NCI-H446 (cell line): ENCODE results near the gene PPP1R13B.
"Not testable (repeated sequence)": the region's sequence is repeated elsewhere in the genome, so short reads cannot be mapped to it uniquely, and the experiment has no call there.

ENCODE experiments used
- DNase-seq, 2 experiments: peaks; one replicate each; lab custom pipeline; 2025; lab: John Stamatoyannopoulos, UW

The PPP1R13B gene

DNA sequence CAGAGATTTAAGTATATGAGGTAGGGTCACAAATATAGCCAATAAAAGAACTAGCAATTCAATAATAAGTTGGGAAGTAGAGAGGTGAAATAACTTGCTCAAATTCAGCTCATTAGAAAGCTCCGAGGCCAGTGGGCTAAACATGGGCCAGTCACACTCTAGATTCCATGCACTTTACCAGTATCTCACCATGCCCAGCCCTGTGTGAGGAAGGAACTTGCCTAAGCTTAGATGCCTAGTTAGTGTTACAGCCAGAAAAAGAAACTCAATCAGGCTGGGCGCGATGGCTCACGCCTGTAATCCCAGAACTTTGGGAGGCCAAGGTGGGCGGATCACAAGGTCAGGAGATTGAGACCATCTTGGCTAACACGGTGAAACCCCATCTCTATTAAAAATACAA is 71.1 kb downstream of the PPP1R13B start:
- DNase-seq: not testable (repeated sequence)

DNA sequence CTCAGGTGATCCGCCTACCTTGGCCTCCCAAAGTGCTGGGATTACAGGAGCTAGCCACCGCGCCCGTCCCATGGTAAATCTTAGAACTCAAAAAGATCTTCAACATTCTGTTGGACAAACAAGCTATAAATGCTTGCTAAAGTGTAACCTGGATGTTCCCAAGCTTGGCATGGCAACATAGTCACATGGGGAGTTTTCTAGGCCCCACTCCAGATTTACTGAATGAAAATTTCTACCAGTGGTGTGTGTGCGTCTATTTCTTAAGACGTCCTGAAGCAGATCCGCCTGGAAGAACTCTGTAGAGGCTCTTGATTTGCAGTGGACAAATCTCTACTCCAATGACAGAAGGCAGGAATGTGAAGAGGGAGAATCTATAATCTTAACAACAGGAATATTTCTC is 71.9 kb downstream of the PPP1R13B start:
- DNase-seq: no peak

DNA sequence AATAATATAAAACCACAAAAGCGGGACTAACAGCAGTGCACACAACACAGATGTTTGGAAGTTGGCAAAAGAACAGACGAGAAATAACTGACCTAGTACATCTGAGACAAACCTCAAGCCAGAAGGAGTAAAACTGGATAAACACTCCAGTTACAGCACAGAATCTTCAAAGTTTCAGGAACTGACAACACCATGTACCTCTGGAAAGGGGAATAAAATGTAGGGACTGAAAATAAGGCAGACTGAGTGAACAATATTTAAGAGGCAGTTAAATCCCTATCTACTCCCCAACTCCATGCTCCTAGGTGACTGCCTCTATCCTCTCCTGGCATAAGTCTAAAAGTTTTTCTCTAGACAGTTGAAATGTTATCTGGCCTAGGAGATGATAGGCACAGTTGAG is 73.9 kb downstream of the PPP1R13B start:
- DNase-seq: no peak

DNA sequence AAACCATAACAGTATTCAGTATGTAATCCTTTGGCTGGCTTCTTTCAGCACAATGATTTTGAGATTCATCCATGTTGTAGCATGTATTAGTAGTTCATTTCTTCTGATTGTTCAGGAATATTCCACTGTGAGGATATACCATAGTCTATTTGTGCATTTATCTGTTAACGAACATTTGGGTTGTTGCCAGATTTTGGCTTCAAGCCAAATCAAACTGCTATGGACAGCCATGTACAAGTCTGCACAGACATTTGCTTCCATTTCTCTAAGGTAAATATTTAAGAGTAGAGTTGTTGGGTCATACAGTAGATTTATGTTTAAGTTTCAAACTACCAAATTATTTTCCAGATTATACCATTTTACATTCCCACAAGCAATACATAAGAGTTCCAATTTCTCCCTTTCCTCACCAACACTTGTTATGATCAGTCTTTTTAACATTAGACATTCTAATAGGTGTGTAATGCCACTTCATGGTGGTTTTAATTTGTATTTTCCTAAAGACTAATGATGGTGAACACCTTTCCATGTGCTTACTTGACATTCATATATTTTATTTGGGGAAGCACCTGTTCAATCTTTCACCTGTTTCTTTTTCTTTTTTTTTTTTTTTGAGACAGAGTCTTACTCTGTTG is 75.2 kb downstream of the PPP1R13B start:
- DNase-seq: no peak

DNA sequence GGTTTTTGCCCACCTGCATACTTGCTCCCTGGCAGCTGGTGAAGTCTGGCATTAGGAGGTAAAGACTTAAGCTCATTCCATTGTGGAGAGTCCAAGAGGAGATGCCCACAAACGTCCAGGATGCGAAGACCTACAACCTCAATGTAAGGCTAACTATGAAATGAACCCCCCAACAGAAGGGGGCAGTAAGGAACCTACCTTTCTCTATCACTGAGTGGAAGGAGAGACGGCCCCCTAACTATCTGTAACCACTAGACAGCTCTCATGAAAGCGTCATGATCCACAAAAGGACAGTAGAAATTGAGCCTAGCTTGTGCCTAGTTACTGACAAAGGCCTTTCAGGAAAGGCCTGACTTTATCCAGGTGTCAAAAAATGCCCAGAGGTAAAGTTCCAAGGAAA is 76.5 kb downstream of the PPP1R13B start:
- DNase-seq: no peak

DNA sequence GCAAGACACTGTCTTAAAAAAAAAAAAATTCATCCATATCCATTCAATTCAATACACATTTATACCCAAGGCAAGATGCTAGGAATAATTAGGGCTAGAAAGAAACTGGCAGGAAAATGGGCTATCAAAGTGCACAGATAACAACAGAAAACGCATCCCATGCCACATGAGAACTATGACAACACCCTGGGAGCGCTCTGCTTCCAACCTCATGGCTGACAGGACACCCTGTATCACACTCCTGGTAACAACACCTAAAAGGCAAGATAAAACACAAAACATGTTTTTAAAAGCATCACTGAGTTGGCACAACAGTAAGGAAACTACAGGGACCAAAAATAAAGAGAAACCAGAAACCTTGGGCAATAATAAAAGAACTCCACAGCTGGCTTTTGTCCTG is 76.9 kb downstream of the PPP1R13B start:
- no peak for DNase-seq

DNA sequence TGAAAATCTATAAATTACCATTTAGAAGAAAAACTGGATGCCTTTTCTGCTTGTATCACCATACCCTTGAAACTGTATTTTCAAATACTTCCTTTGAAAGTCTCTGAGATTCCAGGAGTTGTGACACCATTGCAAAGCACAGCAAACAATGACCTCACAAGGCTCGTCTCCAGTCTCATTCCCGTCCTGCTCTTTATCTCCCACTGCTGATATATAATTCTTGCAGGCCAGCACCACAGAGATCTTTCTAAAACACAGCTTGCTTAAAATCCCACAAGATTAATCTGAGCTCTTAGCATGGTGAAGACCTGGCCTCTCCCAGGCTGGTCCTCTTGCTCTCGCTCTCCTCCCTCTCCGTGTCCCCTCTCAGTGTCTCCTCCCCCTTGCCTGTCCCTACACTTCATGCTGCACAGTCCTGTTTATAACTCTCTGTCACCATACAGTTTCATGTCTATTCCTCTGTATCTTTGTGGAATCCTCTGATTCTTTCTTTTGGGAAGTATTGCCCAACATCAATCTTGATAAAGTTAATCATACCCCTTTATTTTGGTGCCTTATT is 80.0 kb downstream of the PPP1R13B start:
- no peak for DNase-seq

DNA sequence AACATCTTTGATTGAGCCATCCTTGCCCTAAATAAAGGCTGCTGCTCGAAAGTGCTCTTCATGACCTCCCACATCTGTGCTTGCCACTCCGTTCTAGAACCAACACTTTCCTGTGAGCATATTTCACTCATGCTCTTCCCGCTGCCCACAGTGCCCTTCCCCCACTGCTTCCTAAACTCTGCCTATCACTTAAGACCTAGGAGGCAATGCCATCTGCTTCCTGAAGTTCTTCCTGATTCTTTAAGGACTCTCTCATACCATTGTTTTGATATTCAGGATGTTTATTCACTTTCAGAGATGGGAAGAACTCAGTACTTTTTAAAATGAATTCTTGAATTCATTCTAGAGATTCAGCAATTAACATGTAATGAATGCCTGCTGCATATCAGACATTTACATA is 81.8 kb downstream of the PPP1R13B start:
- DNase-seq: no peak

DNA sequence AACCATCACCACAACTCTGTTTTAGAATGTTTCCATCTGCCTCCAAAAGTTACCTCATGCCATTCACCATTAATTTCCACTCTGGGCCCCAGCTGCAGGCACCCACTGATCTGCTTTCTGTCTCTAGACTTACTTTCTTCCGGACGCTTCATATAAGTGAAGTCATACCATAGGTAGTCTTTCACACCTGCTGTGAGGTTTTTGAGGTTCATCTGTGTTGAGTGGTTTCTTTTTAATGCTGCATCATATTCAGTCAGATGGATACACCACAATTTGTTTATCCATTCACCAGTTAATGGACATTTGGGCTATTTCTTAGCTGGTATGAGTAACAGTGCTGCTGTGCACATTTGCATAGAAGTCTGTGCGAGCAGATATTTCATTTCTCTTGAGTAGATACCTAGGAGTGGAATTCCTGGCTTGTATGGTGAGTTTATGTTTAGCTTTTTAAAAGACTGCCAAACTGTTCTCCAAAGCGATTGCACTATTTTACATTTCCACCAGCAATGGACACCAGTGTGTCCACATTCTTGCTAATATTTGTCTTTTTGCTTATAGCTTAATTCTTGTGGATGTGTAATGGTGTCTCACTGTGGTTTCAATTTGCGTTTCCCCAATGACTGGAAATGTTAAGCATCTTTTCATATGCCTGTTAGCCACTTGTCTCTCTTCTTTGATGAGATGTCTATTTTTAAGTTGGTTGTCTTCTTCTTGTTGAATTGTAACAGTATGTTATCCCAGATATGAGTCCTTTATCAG is 83.5 kb downstream of the PPP1R13B start:
- no peak for DNase-seq

DNA sequence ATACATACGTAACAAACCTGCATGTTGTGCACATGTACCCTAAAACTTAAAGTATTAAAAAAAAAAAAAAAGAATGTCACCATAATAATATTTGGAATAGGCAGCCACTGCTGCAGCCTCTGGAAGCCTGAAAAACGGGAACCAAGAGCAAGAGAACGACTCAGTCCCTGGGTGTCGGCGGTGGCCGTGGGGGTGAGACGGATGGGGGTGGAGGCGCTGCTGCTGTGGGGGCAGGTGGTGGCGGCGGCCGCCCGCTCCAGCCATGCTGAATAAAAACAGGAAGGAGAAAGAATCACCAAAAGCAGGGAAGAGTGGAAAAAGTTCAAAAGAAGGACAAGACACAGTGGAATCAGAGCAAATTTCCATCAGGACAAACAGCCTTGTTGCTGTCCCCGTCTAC is 84.8 kb downstream of the PPP1R13B start:
- no peak for DNase-seq

DNA sequence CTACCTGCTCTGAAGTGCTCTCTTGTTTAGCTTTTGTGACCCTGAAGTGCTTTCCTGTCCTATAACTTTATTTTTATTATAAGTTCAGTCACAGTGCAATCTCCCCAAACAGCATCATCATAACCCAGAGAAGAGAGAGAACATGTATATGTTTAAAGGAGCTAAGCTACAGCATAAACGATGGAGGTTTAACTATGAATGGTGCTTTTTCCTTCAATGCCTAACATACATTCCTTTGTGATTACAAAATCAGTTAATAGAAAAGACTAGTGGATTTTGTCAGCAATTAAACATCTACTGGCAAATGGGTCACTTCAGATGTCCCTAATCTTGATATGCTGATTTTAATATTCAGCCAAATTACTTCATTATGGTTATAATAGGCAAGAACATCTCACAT is 85.3 kb downstream of the PPP1R13B start:
- DNase-seq: no peak

DNA sequence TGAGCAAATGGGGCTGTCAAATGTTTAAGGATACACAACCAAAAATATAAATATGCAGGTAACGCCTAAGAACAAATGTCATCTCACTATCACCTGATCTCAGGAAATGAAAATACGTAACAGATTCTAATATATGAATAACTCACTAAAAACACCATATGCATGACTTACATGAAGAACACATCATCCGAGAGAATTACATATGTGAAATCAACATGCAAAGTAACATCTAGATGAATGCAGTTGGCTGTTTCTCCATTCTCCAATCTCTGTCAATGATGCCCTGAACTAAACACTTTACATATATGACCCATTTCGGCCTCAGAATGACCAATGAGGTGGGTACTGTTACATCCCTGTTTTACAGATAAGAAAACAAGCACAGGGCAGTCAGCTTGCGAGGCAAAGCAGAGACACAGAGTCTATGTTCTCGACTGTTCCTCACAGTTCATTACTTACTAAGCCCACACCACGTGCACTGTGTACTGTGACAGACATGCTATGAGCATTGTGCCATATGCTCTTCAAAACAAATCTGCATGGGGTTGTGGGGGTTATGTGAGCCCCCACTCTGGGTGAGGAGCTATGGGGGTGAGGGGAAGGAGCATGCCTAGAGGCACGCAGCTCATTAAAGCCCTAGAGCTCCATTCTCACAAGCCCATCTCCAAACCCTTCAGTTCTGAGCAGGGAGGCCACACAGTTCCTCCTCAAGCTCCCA is 89.2 kb downstream of the PPP1R13B start:
- no peak for DNase-seq

DNA sequence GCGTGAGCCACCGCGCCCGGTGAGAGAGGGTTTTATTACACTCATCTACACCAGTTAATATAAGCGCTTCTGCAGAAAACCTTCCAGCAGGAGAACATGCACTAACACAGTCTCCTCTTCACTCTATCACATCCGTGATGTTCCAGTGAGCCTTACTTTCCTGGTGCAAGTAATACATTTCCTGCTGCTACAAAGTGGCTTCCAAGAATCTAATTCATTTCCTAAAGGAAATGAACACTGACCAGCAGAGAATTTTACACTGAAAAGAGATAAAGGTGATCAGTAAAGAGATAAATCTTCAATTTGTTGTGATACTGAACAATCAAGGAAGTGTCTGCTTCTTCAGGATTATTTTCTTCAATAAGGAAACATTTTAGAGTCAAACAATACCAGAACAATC is 92.3 kb downstream of the PPP1R13B start:
- DNase-seq: no peak

DNA sequence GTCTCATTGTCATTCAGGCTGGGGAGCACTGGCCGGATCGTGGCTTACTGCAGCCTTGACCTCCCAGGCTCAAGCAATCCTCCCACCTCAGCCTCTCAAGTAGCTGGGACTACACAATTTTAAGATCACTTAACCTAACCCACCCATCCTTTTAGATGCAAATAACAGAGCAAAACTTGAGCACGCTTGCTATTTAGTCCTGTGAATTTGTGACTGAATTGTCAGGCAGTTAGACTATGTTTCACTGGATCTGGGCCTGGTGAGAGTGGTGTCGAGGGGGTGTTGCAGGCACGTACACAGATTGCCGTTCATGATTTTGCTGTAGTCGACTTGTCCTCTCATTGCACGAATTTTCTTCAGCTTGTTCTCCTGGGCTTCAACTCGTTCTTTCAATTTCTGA is 93.6 kb downstream of the PPP1R13B start:
- no peak for DNase-seq

DNA sequence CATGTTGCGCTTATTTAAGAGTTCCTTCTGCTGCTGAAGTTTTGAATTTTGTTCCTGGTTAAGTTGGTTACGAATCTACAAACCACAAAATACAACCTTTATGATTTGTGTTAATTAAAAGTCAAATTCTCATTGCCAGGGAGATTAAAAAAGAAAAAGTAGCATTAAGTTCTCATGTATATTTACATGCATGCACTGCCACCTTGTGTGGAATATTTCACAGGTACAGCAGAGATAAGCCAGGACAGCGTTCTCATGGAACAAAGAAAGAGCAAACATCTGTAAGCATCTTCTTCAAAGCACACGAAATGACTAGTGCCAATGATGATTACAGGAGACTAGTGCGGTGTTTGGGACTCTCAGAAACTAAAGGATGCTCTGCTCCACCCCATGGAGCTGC is 97.5 kb downstream of the PPP1R13B start:
- no peak for DNase-seq

DNA sequence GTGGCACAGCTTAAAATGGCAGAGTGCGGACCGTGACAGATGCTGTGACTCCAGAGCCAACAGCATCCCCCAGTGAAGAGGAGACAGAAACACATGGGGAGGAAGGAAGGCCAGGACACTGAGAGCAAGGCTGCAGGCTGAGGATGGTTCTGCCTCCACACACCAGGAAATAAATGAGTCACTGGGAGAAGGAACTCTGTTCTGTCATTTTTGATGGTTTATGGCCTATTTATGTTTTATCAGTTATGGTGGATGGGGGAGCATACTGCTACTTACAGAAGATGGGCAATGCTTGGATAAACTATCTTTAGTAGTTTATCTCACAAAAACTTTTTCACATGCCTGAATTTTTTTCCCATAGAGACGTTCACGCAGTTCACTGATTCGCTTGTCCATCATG is 97.9 kb downstream of the PPP1R13B start:
- no peak for DNase-seq

DNA sequence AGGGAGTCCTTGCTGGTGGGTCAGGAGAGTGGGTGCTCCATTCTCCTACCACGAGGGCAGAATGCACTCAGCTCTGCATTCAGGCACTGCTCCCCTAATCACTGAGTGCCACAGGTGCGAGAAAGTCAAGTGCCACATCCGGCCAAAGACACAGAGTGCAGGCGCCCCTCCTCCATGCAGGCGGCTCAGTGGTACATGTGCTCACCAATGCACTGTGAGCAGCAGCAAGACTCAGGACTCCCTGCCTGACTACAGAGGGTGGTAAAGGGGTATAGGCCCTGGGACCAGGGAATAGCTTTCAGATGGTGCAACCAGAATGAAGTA is 98.9 kb downstream of the PPP1R13B start:
- no peak for DNase-seq

DNA sequence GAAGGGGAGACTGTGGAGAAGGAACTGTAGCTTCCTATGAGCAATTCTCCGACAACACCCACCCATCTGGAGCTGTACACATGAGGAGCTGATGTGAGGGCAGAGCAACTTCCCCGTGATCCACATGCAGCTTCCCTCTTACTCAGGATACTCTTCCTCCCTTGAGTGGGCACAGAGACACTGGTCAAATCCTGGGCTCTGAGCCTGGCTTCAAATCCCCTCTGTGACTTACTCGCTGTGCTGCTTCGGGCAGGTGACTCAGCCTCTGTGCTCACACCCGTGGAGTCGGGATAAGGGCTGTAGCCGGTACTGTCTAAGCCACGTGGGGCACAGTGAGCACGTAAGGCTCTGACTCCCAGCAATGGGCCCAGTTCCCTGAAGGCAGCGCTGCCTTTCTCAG is 100.7 kb downstream of the PPP1R13B start:
- DNase-seq: no peak

DNA sequence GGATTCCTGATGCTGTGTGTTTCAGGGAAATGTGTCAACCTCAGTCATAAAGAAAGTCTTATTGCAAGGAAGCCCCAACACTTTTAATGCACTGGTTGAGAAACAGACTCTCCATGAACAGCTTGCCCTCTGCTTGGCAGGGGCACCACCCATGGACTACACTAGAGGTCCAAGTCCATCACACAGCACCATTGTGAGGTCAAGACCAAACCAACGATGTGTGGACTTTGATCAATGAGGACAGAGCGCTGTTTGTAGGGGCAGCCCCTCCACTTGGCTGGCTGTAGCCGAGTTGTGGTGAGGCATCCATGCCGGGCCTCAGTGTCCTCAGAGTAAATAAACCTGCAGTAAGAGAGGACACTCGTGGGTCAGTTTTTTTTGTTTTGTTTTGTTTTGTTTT is 102.0 kb downstream of the PPP1R13B start:
- DNase-seq: no peak

DNA sequence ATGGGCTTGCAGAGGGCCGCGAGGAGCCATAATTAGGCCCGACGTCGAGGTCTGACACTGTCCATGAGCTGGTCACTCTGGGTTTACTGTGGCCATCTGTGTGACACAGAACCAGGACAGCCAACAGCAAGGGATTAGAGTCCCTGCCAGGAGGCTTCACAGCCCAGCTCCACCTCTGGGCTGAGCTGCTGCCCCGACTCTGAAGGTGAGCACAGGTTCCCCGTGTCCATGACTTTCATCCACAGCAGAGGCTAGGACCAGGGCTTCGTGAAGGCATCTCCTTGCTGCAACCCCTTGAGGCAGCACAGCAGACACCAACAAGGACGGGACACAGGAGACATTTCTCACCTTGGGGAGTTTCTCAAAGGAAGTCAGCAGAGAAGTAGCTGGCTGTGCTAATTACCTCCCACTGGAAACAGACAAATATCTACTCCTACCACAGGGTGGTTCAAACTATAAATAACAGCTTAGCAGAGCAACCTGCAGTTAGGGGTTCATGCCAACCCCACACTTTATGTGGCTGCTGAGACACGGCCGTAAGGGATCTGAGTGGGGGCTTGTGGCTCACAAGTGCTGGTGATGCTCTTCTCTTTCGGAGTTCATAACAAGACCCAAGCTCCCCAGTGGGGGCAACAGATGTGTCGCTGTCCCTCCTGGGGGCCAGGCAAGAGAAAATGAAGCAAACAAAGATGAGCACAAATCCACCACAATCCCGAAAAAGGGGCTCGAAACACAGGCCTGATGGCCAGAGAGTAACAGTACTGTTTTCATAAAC is 102.6 kb downstream of the PPP1R13B start:
- no peak for DNase-seq

DNA sequence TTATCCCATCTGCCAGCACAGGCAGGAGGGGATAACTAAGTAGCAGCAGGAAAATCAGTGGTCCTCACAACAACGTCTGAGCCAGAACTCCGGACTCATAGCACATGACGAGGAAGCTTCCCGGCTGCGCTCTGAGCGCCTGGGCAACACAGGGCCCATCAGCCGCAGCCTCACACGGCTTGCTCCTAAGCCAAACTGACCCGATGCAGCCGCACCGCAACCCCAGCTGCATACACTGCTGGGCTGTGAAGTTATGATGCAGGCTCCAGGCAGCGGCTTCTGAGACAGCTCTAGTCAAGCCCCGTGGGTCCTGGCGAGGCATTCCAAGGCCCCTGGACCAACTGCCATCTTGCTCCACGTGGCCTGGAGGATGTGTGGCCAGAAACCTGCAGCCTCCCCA is 103.7 kb downstream of the PPP1R13B start:
- no peak for DNase-seq

DNA sequence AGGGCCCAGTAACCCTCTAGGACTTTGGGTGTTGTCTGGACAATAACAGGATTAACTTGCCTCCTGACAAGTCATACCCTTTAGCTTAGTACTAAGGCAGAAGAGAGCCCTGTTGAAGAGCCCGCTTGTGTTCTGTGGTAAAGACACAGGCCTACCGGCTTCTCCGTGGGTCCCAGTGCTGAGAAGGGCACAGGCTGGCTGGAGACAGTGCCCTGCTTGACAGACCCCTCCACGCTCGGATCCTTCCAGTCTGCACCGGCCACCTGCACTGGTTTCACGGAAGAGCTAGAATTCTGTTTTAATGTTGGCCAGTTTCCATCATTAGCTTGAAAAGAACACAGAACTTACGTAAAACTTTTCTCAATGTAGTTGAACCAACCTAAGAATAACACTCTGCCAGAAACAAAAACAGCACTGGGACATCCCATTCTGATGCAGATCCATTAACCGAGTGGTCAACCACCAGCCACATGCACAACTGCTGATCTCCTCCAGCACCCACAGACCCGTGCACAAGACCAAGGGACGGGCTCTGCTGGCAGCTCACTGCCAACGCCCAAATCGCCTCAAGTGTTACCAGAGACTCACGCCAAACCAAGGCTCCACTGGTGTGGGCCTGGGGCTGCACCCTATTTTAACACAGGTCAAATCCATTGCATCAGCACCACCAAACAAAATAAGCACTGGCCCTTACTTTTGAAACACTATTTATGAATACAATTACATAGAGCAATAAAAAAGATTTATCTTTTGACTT is 104.7 kb downstream of the PPP1R13B start:
- DNase-seq: no peak
